Measurements from ENCODE around the gene PIAS4. TPM values are rescaled to one million over a fixed set of nuclear protein-coding genes. Genes with fewer than 3 reads are reported as not detected.

The PIAS4 gene
- total and polyA plus RNA-seq, 2 of the 13 experiments (the other 11 are each of a cell fraction or from before 2014, with no cell fraction given) = 9.0 to 20.1 TPM

- TF ChIP-seq SP1 (IDR thresholded peaks at IDR 0.05) (no peak), SP1 (CRISPR knock-in tag; IDR thresholded peaks at IDR 0.05) (no peak), POLR2AphosphoS5 (IDR thresholded peaks at IDR 0.05; ENCODE audit: low read depth, low read length) (0 out of 2 replicates have a peak, but pooled peaks have one; percentile 19), ZNF556 (CRISPR knock-in tag; IDR thresholded peaks at IDR 0.05; ENCODE audit: borderline replicate concordance) (0 out of 2 replicates have a peak, but pooled peaks have one; percentile 7), AGO2 (optimal IDR thresholded peaks at IDR 0.05; ENCODE audit: low read depth, low read length) (peak; percentile 37)
These were observed 45.5 kb downstream of the PIAS4 start (continued) for GRCh38 chr19:4052993-4053422.

- in situ Hi-C loops (cut with HindIII; ENCODE audit: extremely low pct_ligation_motif_present, low pct_unique_long_range_greater_than_20kb) (no loop called here), intact Hi-C loops (cut with micrococcal nuclease; ENCODE audit: unreplicated experiment) (loop anchor here (1.0 to 10.0 kb wide), 2 partner anchors 63 to 91 kb away; no protein-coding TSS in a partner anchor)
- Histone ChIP-seq H3K9me3 (ENCODE audit: low read length) (no peaks in the 10 kb centered on the region), H3K27me3 (ENCODE audit: control insufficient read depth in 1 of 2, insufficient read depth in 2 of 2, low read length in 2 of 2) (no peaks in the 10 kb centered on the region), H3K9ac (ENCODE audit: insufficient read depth, low read depth, low read length) (no peak overlapping the region; the same call in 1 of the 2 replicates), H3K4me2 (ENCODE audit: low read depth, low read length) (peak overlapping the region; percentile 54), H3K36me3 (replicated peaks in 1 of 2; ENCODE audit: control insufficient read depth in 1 of 2, insufficient read depth in 2 of 2, low read length in 2 of 2) (peaks cover 29 to 53% of the 10 kb centered on the region in 2 experiments), H3K4me1 (ENCODE audit: insufficient read depth, low read length) (peaks cover 46% of the 10 kb centered on the region), H3K27ac (ENCODE audit: extremely low read length, insufficient read depth, low read length) (peak overlapping the region; percentile 99), H3K79me2 (ENCODE audit: insufficient read depth, low read length) (peaks cover 66% of the 10 kb centered on the region), H4K20me1 (ENCODE audit: insufficient read depth, low read length) (peaks cover 41% of the 10 kb centered on the region; the same call in 1 of the 2 replicates), H3K4me3 (replicated peaks in 1 of 3; ENCODE audit: insufficient read depth in 1 of 3, low read depth in 2 of 3, low read length in 3 of 3) (peak overlapping the region in 1 of 3 experiments; percentile 37; a peak in 1 of 6 replicates), H2AFZ (ENCODE audit: low read length) (no peak overlapping the region)
- CTCF ChIA-PET (ENCODE audit: low intra/inter-chr PET ratio, low total read pairs) = no interaction called here
- FAIRE-seq (peak; percentile 49), DNase-seq (ENCODE audit: low spot score) (no peak), ATAC-seq (no peak)
- BruUV-seq (replicated peaks) = no TSS peak
- WGBS (ENCODE audit: low lambda C conversion rate) = 94% methylated on average over 66 of the region's 82 CpGs
- POLR2A ChIA-PET = interaction anchor here (2.1 kb wide), 1 partner anchor 23 kb away, joined by 6 read pairs; no protein-coding TSS in a partner anchor
- TF ChIP-seq NFE2 (CRISPR knock-in tag; IDR thresholded peaks at IDR 0.05) (no peak), DPF2 (CRISPR knock-in tag; IDR thresholded peaks at IDR 0.05; ENCODE audit: borderline replicate concordance, low read depth) (peak; percentile 6; the same call in 1 of the 2 replicates), FIP1L1 (IDR thresholded peaks at IDR 0.05; ENCODE audit: borderline replicate concordance, insufficient read depth, low read depth, low read length) (no peak), POLR2AphosphoS2 (IDR thresholded peaks at IDR 0.05; ENCODE audit: low read depth, low read length) (peak; percentile 75; the same call in 1 of the 2 replicates), HNRNPL (IDR thresholded peaks at IDR 0.05; ENCODE audit: low read depth, low read length) (peak; percentile 81; the same call in 1 of the 2 replicates), POLR2A (IDR thresholded peaks at IDR 0.05; ENCODE audit: insufficient read depth in 1 of 2, low read depth in 2 of 2, low read length in 2 of 2) (peak in 1 of 2 experiments; percentile 45; a peak in 2 of 4 replicates), NFIB (CRISPR knock-in tag; IDR thresholded peaks at IDR 0.05; ENCODE audit: borderline replicate concordance) (no peak), AKNA (CRISPR knock-in tag; IDR thresholded peaks at IDR 0.05; ENCODE audit: borderline replicate concordance) (no peak), SKIL (CRISPR knock-in tag; IDR thresholded peaks at IDR 0.05; ENCODE audit: borderline replicate concordance) (peak; percentile 59), ZNF552 (CRISPR knock-in tag; IDR thresholded peaks at IDR 0.05; ENCODE audit: borderline replicate concordance) (no peak)
These were observed 46.1 kb downstream of the PIAS4 start for GRCh38 chr19:4053423-4054324.

All from HepG2 (cell line).